Measurements from ENCODE around the gene EFR3B. TPM values are rescaled to one million over a fixed set of nuclear protein-coding genes. Genes with fewer than 3 reads are reported as not detected.
"Not testable (repeated sequence)": the region's sequence is repeated elsewhere in the genome, so short reads cannot be mapped to it uniquely, and the experiment has no call there.

EFR3B gene
- total and polyA plus RNA-seq, 2 donors from 2014 or later, result 0.39 to 1.1 TPM

DNA sequence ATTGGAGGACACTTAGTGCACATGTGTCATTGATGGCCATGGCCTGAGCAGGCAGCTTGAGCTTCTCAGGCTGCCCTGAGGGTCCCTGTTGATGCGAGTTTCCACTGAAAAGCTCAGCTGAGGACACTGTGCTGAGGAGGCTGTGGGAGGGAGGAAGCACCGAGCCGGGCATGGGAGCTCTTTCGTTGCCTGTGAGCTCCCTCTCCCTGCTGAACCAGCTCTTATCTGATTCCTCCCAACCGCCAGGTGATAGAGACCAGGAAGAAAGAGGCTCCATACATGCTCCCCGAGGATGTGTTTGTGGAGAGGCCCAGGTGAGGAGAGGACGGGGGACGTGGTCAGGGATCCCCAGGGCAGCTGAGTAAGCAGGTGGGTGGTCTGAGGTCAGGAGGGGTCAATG lies 99.2 kb downstream of the EFR3B start:
- Histone ChIP-seq H3K36me3 (ENCODE audit: control insufficient read depth in 2 of 3, insufficient read depth in 3 of 3, low read length in 3 of 3) (no peaks in the 10 kb centered on the region), H3K27me3 (ENCODE audit: control insufficient read depth, insufficient read depth, low read length) (no peaks in the 10 kb centered on the region), H3K9me3 (ENCODE audit: control insufficient read depth in 2 of 3, insufficient read depth in 1 of 3, low read length in 3 of 3) (no peaks in the 10 kb centered on the region), H3K27ac (ENCODE audit: low read depth in 2 of 2, low read length in 2 of 2) (no peak overlapping the region), H3K4me1 (ENCODE audit: control insufficient read depth in 2 of 3, insufficient read depth in 2 of 3, low read depth in 1 of 3, low read length in 3 of 3) (no peaks in the 10 kb centered on the region), H3K9ac (ENCODE audit: low read length in 3 of 3) (no peak overlapping the region), H3K4me3 (ENCODE audit: low read length in 3 of 3) (no peak overlapping the region)
- intact Hi-C loops (cut with DNase I), result no loop called here
- DNase-seq (no peak), FAIRE-seq (no peak)
- TF ChIP-seq, protein P1, sequence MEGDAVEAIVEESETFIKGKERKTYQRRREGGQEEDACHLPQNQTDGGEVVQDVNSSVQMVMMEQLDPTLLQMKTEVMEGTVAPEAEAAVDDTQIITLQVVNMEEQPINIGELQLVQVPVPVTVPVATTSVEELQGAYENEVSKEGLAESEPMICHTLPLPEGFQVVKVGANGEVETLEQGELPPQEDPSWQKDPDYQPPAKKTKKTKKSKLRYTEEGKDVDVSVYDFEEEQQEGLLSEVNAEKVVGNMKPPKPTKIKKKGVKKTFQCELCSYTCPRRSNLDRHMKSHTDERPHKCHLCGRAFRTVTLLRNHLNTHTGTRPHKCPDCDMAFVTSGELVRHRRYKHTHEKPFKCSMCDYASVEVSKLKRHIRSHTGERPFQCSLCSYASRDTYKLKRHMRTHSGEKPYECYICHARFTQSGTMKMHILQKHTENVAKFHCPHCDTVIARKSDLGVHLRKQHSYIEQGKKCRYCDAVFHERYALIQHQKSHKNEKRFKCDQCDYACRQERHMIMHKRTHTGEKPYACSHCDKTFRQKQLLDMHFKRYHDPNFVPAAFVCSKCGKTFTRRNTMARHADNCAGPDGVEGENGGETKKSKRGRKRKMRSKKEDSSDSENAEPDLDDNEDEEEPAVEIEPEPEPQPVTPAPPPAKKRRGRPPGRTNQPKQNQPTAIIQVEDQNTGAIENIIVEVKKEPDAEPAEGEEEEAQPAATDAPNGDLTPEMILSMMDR (IDR thresholded peaks at IDR 0.05; ENCODE audit: borderline replicate concordance, extremely low read depth, insufficient read depth), result no peak

- Histone ChIP-seq H3K27me3 (ENCODE audit: control insufficient read depth, insufficient read depth, low read length) (no peaks in the 10 kb centered on the region), H3K36me3 (ENCODE audit: control insufficient read depth in 2 of 3, insufficient read depth in 3 of 3, low read length in 3 of 3) (no peaks in the 10 kb centered on the region), H3K27ac (ENCODE audit: low read depth in 2 of 2, low read length in 2 of 2) (no peak overlapping the region), H3K4me1 (ENCODE audit: control insufficient read depth in 2 of 3, insufficient read depth in 2 of 3, low read depth in 1 of 3, low read length in 3 of 3) (no peaks in the 10 kb centered on the region), H3K9ac (ENCODE audit: low read length in 3 of 3) (no peak overlapping the region), H3K4me3 (ENCODE audit: low read length in 3 of 3) (no peak overlapping the region), H3K9me3 (ENCODE audit: control insufficient read depth in 2 of 3, insufficient read depth in 1 of 3, low read length in 3 of 3) (no peaks in the 10 kb centered on the region)
- no peak for DNase-seq
- intact Hi-C loops (cut with DNase I), result no loop called here
- FAIRE-seq, result no peak
- TF ChIP-seq, protein P1 (IDR thresholded peaks at IDR 0.05; ENCODE audit: borderline replicate concordance, extremely low read depth, insufficient read depth), result no peak
These were observed 103.9 kb downstream of the EFR3B start for GRCh38 chr2:25145803-25146202.

DNA sequence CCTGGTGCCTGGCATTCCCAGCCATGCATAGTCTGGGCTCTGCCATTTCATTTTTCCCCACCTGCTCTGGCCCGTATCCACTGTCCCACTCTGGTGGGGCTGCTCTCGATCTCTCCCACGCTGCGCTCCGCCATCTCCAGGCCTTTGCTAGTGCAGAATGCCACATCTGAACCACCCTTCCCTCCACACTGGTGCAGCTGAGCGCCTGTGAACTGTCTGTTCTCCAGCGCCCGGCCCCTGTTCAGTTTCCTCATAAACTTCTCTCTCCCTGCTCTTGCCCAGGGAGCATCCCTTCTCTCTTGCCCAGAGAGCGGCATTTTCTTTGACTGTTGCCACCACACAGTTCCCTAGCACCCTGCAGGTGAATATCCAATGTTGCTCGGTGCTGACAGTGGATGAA lies 105.0 kb downstream of the EFR3B start:
- intact Hi-C loops (cut with DNase I), result no loop called here
- Histone ChIP-seq H3K4me3 (ENCODE audit: low read length in 3 of 3) (no peak overlapping the region), H3K9me3 (ENCODE audit: control insufficient read depth in 2 of 3, insufficient read depth in 1 of 3, low read length in 3 of 3) (no peaks in the 10 kb centered on the region), H3K4me1 (ENCODE audit: control insufficient read depth in 2 of 3, insufficient read depth in 2 of 3, low read depth in 1 of 3, low read length in 3 of 3) (no peaks in the 10 kb centered on the region), H3K36me3 (ENCODE audit: control insufficient read depth in 2 of 3, insufficient read depth in 3 of 3, low read length in 3 of 3) (no peaks in the 10 kb centered on the region), H3K27me3 (ENCODE audit: control insufficient read depth, insufficient read depth, low read length) (no peaks in the 10 kb centered on the region), H3K9ac (ENCODE audit: low read length in 3 of 3) (no peak overlapping the region), H3K27ac (ENCODE audit: low read depth in 2 of 2, low read length in 2 of 2) (no peak overlapping the region)
- TF ChIP-seq, protein P1 (IDR thresholded peaks at IDR 0.05; ENCODE audit: borderline replicate concordance, extremely low read depth, insufficient read depth), result no peak
- FAIRE-seq, result no peak
- peak in 1 of 5 donors; percentile 60 for DNase-seq

DNA sequence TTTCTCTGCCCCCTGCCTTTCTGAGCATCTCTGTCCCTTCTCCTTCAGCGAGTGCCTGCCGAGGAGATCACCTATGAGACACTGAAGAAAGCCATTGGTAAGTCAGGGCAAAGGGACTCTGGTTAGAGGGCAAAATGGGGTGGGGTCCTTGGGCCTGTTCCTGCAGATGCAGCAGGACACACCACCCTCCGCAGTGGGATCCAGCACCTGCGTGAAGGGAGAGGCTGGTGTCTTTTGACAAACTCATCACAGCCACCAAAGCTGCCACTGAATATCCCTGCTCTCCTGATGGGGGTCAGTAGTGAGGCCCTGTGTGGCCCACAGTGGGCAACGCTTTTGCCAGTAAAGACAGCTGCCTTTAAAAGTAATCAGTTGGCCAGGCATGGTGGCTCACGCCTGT lies 107.8 kb downstream of the EFR3B start:
- TF ChIP-seq, protein P1 (IDR thresholded peaks at IDR 0.05; ENCODE audit: borderline replicate concordance, extremely low read depth, insufficient read depth), result no peak
- H3K4me1 ChIP-seq (ENCODE audit: control insufficient read depth in 2 of 3, insufficient read depth in 2 of 3, low read depth in 1 of 3, low read length in 3 of 3), result no peaks in the 10 kb centered on the region
- H3K27me3 ChIP-seq (ENCODE audit: control insufficient read depth, insufficient read depth, low read length), result no peaks in the 10 kb centered on the region
- no peaks in the 10 kb centered on the region for H3K9me3 ChIP-seq (ENCODE audit: control insufficient read depth in 2 of 3, insufficient read depth in 1 of 3, low read length in 3 of 3)
- DNase-seq (peak in 1 of 5 donors; percentile 48), FAIRE-seq (no peak)
- no peaks in the 10 kb centered on the region for H3K36me3 ChIP-seq (ENCODE audit: control insufficient read depth in 2 of 3, insufficient read depth in 3 of 3, low read length in 3 of 3)
- no peak overlapping the region for H3K9ac ChIP-seq (ENCODE audit: low read length in 3 of 3)
- H3K27ac ChIP-seq (ENCODE audit: low read depth in 2 of 2, low read length in 2 of 2), result no peak overlapping the region
- intact Hi-C loops (cut with DNase I), result no loop called here
- H3K4me3 ChIP-seq (ENCODE audit: low read length in 3 of 3), result no peak overlapping the region

DNA sequence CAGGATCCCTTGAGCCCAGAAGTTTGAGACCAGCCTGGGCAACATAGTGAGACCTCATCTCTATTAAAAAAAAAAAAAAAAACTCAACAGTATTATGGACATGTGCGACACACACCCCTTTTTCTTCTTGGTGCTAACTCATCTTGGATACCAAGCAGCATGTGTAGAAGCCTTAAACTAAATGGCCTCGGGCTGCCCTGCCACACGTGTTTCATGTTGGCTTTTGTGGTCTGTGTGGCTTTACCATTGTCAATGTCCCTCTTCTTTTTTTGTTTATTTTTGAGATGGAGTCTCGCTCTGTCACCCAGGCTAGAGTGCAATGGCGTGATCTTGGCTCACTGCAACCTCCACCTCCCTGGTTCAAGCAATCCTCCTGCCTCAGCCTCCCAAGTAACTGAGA lies 109.1 kb downstream of the EFR3B start:
- H3K4me1 ChIP-seq (ENCODE audit: control insufficient read depth in 2 of 3, insufficient read depth in 2 of 3, low read depth in 1 of 3, low read length in 3 of 3); H3K27ac ChIP-seq (ENCODE audit: low read depth in 2 of 2, low read length in 2 of 2); intact Hi-C loops (cut with DNase I); H3K9ac ChIP-seq (ENCODE audit: low read length in 3 of 3); H3K36me3 ChIP-seq (ENCODE audit: control insufficient read depth in 2 of 3, insufficient read depth in 3 of 3, low read length in 3 of 3); H3K4me3 ChIP-seq (ENCODE audit: low read length in 3 of 3); H3K27me3 ChIP-seq (ENCODE audit: control insufficient read depth, insufficient read depth, low read length); DNase-seq; FAIRE-seq; H3K9me3 ChIP-seq (ENCODE audit: control insufficient read depth in 2 of 3, insufficient read depth in 1 of 3, low read length in 3 of 3): not testable (repeated sequence)
